Fibroblast of the aortic adventitia (primary cell): ENCODE measurements around the gene MSX1. TPM values are rescaled to one million over a fixed set of nuclear protein-coding genes. Genes with fewer than 3 reads are reported as not detected.

Experiments
- DNase-seq: peaks from one replicate; pipeline ENCODE4 v3.0.0-alpha.2; 2010; ENCODE audit warnings: low read depth
- H3K4me3 ChIP-seq: 2 replicates; pipeline ENCODE4 v1.5.1; 2011; ENCODE audit warnings: low read depth, mild to moderate bottlenecking, control low read depth, low read length, moderate library complexity
- total RNA-seq: library from RNA; depleted of rRNA; stranded (reverse); fragments of >200 nt; gene quantifications from 2 replicates; pipeline ENCODE4 v1.2.3, GENCODE V29; 2012; ENCODE audit warnings: low replicate concordance
- TF ChIP-seq, protein P1 (sequence below): IDR thresholded peaks from 2 replicates; pipeline ENCODE4 v1.5.1; 2011; ENCODE audit warnings: mild to moderate bottlenecking, low read length, control low read depth, inconsistent platforms; ENCODE audit not compliant: insufficient read depth

The MSX1 gene
- total RNA-seq, 1 donor, result 17.6 TPM

DNA sequence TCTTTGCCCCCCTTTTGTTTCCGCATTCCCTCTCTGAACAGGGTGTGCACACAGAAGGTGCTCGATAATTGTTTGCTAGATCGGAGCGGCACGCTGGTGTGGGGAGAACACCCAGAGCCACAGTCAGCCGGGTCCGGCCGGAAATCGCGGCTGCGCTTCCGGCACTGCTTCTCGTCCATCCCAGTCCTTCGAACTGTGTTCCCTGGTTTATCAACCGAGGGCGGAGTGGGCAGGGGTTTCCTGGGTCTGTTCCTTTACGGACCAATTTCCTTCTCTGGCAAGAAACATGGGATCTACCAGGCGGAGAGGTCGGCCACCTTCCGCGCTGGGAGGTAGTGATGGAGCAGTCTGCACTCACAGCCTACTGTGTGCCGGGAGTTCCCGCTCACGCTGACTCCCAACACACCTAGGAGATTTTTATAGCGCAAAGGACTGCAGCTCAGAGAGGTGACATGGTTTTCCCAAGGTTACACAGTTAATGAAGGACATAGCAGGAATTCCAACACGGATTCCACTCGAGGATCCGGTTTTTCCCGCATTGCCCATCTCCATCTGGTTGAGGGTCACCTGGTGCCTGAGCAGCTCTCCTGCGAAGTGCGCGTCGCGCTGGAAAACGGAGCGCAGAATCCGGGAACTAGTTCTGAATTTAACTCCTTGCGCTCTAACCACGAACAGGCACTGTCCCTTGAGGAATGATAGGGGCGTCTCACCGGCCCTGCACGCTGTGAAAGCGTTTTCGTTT lies 6.8 kb downstream of the MSX1 start:
- H3K4me3 ChIP-seq, result peak overlapping the region; percentile 53
- TF ChIP-seq, protein P1, sequence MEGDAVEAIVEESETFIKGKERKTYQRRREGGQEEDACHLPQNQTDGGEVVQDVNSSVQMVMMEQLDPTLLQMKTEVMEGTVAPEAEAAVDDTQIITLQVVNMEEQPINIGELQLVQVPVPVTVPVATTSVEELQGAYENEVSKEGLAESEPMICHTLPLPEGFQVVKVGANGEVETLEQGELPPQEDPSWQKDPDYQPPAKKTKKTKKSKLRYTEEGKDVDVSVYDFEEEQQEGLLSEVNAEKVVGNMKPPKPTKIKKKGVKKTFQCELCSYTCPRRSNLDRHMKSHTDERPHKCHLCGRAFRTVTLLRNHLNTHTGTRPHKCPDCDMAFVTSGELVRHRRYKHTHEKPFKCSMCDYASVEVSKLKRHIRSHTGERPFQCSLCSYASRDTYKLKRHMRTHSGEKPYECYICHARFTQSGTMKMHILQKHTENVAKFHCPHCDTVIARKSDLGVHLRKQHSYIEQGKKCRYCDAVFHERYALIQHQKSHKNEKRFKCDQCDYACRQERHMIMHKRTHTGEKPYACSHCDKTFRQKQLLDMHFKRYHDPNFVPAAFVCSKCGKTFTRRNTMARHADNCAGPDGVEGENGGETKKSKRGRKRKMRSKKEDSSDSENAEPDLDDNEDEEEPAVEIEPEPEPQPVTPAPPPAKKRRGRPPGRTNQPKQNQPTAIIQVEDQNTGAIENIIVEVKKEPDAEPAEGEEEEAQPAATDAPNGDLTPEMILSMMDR, result no peak
- DNase-seq, result no peak

GRCh38 chr4:4866866-4867374 lies 7.5 kb downstream of the MSX1 start:
- no peak for DNase-seq
- H3K4me3 ChIP-seq, result no peak overlapping the region
- TF ChIP-seq, protein P1, result no peak

- DNase-seq, result no peak
- no peak overlapping the region for H3K4me3 ChIP-seq
- TF ChIP-seq, protein P1, result no peak
These were observed 8.0 kb downstream of the MSX1 start for GRCh38 chr4:4867375-4868039.

DNA sequence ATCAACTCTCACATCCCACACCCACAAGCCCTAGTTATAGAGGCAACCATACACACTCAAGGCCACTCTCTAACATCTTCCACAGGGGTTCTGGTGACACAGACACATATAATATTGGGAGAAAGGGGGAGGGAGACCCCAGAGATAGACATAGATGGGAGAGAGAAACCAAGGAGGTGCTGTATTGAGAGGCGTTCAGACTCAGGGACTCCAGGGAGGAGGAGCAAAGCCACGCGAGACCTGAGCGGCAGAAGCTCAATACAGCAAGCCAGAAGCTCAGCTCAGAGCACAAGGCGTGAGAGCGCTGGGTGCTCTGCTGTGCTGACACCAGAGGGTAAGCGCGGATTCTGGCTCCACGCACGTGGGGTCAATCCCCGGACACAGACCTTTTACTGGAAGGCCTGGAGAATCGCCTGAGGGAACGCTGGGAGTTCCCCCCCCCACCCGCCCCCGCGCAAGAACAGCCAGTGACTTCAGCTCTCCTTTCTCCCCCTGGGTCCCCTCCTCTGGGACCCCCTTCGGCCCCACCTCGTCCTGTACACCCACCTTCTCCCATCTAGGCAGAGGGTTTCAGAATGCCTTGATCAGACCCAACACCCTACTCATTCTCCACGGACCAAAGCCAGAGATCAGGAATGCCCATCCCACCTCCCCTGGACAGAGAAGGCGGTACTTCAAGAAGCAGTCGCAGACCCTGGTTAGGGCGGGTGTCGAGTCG lies 8.7 kb downstream of the MSX1 start:
- TF ChIP-seq, protein P1, result no peak
- no peak overlapping the region for H3K4me3 ChIP-seq
- no peak for DNase-seq

DNA sequence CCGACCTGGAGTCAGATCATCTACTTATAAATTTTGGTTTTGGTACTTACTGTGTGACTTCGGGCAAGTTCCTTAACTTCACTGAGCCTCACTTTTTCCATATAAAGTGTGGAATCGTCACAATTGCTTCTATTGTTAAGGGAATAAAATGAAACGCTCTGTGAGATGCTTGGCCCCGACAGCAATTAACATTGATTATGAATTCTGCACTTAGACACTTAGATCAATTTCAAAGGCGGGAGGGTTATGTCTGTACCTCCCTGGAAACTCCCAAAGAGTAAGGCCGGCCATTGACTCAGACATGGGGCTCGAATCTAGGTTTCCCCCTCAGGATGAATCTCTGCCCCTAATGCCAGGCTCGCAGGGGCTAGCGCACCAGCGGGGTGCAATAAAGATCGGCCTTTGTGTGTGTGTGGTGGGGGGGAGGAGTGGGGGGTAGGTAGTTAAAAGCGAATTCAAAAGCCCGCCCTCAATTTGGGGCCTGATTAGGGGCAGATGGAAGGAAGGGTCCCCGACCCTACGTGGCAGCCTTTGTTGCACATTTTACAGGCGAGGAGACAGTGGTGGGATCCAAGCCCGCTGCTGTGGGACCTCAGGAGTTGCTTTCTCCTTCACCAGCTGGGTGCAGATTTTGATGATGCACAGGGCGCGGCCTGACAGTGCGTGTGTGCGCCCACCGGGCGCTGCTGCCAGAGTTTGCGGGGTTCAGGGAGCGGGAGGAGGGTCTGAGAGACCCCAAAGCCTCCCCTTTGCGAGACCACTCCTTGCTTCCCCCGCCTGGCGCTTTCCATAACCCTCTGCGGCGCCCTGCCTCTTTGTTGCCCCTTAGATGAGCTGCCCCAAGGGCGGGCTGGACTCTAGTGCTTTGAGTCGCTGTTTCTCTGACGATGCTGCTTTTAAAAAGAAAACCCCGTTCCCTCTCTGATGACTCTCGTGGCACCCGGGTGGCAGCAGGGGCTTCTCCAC lies 9.6 kb downstream of the MSX1 start:
- DNase-seq, result no peak
- H3K4me3 ChIP-seq, result no peak overlapping the region
- TF ChIP-seq, protein P1, result no peak
